SW480 (cell line): ENCODE data around the gene RANBP2.

ENCODE experiments used
- DNase-seq: peaks from one replicate; pipeline ENCODE4 v3.0.0-alpha.2; 2016; ENCODE audit warnings: low spot score

Gene RANBP2

DNA sequence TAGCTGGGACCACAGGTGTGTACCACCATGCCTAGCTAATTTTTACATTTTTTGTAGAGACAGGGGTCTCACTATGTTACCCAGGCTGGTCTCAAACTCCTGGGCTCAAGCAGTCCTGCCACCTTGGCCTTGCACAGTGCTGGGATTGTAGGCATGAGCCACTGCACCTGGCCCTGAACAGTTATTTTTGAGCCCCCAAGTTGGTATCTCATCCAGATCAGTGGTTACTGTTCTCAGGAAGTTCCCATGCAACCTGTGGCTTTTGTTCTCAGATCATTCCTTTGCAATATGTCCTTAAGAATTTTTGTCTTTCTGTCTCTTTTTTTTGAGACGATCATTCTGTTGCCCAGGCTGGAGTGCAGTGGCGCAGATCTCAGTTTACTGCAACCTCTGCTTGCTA, 59.6 kb downstream of the RANBP2 start:
- no peak for DNase-seq

DNA sequence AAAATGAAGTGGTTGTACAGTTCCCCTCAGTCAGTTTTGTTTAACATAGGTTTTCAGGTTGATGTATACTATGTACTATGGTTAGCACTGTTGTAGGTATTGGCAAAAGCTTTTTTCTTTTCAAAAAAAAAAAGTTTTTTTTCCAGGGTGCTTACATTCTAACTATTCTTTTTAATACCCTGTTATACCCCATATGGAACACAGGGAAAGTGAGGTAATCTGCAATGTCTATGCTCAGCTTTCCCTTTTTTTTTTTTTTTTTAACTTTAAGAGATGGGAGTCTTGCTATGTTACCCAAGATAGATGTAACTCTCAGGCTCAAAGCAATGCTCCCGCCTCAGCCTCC, 66.7 kb downstream of the RANBP2 start:
- DNase-seq = peak; percentile 18

- peak; percentile 95 for DNase-seq
These were observed 67.3 kb downstream of the RANBP2 start, which contains the start of gene CCDC138 for GRCh38 chr2:108786354-108787215. CCDC138 (plus strand) TSS chr2:108786771; CDS start chr2:108786823, 52 bp downstream.

DNA sequence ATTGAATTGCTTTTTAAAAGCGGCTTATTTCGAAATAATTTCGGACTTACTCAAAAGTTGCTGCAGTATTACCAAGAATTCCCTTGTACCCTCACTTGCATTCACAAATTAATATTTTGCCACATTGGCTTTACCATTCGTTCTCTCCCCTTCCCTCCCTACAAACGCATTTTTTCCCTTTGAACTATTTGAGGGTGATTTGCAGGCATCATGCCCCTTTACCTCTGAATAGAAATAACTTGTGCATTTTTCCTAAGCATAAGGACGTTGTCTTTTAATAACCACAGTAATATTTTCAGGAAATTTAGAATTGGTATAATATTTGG, 67.9 kb downstream of the RANBP2 start:
- peak; percentile 9 for DNase-seq

DNA sequence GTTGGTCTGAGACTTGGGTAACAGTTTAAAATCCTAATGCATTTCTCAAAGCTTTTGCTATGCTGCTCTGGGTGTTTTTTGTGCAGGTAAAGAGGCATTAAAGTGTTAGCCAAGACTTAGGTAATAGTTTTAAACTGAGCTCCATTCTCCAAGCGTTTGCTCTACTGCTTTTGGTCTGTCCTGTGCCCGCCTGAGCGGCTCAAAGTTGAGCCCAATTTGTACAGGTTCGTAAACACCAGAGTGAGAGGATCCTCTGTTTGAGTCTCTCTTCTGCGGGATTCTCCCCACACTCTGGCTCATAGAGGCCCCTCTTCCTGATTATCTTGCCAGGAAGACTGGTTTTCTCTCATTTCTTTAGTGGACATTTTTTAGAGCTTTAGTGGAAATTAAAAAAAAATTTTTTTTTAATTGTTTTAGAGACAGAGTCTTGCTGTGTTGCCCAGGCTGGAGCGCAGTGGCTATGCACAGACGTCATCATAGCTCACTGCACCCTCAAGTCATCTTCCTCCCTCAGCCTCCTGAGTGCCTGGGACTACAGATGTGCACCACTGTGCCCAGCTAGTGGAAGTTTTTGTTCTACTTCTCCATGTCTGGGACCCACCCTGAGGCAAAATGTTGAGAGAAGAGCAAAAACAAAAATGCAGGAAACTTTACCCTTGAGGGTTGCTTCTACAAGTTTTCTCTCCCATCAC, 83.9 kb downstream of the RANBP2 start:
- DNase-seq = no peak

GRCh38 chr2:108805032-108805431, 85.8 kb downstream of the RANBP2 start:
- DNase-seq = no peak

- DNase-seq = no peak
These were observed 86.5 kb downstream of the RANBP2 start for GRCh38 chr2:108805782-108806181.

- DNase-seq = no peak
These were observed 87.3 kb downstream of the RANBP2 start for GRCh38 chr2:108806371-108807113.

DNA sequence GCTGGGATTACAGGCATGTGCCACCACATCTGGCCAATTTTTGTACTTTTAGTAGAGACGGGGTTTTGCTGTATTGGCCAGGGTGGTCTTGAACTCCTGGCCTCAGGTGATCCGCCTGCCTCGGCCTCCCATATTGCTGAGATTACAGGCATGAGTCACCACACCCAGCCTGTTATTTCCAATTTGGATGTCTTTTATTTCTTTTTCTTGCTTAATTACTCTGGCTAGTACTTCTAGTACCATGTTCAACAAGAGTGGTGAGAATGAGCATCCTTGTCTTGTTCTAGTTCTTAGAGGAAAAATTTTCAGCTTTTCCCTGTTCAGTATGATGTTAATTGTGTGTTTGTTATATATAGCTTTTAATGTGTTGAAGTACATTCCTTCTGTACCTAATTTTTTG, 90.7 kb downstream of the RANBP2 start:
- no peak for DNase-seq

GRCh38 chr2:108810993-108811957, 92.0 kb downstream of the RANBP2 start:
- DNase-seq = no peak

DNA sequence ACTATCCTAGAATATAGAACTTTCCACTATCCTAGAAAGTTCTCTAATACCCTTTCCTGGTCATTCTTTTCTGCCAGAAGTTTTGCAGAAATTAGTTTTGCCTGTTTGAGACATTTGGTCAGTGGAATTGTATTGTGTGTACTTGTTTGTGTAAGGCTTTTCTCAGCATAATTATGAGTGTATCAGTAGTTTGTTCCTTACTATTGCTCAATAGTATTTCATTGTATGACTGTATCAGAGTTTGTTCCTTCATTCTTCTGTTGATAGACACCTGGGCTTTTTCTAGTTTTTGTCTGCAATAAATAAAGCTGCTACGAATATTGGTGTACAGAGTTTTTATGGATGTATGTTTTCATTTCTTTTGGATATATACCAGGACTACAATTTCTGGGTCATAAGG, 94.5 kb downstream of the RANBP2 start:
- DNase-seq = no peak

DNA sequence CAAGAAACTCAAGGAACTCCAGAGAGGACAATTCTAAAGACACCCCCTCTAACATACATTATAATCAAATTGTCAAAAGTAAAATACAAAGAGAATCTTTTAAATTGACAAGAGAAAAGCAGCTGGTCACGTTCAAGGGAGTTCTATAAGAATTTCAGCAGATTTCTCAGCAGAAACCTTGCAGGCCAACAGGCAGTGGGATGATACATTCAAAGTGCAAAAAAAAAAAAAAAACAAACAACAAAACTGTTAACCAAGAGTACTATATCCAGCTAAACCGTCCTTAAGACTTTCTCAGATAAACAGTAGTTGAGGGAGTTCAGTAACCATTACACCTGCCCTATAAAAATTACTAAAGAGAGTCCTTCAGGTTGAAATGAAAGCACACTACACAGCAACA, 101.2 kb downstream of the RANBP2 start:
- no peak for DNase-seq

DNA sequence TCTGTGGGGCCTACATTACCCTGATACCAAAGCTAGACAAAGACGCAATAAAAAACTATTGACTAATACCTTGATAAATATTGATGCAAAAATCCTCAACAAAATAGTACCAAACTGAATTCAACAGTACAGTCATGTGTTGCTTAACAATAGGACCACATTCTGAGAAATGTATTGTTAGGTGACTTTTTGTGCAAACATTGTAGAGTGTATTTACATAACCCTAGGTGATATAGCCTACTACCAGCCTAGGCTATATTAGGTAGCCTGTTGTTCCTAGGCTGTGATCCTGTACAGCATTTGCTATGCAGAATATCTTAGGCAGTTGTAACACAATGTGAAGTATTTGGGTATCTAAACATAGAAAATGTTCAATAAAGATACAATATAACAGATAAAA, 104.0 kb downstream of the RANBP2 start:
- no peak for DNase-seq

- no peak for DNase-seq
These were observed 105.2 kb downstream of the RANBP2 start for GRCh38 chr2:108824316-108825070.

DNA sequence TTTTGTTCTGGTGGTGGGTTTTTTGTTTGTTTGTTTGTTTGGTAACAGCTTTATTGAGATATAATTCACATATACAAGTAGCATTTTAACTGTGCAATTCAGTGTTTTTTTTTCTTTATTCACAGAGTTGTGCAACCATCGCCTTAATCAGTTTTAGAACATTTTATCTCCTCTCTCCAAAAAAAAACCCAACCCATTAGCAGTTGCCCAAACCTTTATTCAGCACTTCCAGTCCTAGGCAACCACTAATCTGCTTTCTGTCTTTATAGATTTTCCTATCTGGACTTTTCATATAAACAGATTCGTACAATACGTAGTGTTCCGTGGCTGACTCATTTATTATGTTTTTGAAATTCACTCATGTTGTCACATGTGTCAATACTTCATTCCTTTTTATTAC, 106.0 kb downstream of the RANBP2 start:
- no peak for DNase-seq

DNA sequence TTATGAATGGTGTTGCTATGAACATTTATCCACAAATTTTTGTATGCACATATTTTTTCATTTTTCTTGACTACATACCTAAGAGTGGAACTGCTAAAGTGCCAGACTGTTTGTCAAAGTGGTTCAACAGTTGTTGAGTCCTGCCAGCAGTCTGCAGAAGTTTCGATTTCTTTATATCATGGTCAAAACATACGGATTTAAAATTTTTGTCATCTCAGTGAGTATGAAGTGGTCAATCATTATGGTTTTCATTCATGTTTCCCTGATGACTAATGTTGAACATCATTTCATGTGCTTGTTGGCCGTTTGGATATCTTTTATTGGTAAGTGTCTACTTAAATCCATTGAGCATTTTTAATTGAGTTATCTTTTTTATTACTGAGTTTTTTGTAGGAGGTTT, 106.5 kb downstream of the RANBP2 start:
- no peak for DNase-seq

DNA sequence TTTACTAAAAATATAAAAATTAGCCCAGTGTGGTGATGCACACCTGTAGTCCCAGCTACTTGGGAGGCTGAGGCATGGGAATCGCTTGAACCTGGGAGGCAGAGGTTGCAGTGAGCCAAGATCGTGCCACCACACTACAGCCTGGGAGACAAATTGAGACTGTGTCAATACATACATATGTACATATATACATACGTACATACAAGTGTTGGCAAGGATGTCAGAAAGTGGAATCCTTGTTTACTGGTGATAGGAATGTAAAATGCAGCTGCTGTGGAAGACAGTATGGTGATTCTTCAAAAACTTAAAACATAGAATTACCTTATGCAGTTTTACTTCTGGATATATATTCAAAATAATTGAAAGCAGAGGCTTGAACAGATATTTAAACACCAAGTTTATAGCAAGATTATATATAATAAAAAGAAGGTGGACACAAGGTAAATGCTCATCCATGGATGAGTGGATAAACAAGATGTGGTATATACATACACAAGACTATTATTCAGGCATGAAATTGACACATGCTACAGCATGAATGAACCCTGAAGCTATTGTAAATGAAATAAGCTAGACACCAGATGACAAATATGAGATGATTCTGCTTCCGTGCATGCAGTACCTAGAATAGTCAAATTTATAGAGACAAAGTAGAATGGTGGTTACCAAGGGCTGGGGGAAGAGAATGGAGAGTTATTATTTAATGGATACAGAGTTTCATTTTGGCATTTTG, 110.5 kb downstream of the RANBP2 start:
- DNase-seq = no peak

GRCh38 chr2:108833219-108833618, 113.9 kb downstream of the RANBP2 start:
- DNase-seq = no peak

DNA sequence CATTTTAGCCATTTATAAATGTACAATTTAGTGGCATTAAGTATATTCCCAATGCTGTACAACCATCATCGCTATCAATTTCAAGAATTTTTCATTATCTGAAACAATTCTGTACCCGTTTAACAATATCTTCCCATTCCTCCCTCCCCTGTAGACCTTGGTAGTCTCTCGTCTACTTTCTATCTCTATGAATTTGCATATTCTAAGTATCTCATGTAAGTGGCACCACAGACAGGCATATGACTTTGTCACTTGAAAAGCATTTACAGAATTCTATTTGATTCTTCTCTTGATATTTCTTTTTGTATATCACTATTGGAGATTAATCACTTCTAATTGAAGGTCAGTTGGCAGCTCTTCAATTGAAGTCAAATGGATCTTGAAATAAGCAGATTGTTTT, 115.3 kb downstream of the RANBP2 start:
- no peak for DNase-seq

DNA sequence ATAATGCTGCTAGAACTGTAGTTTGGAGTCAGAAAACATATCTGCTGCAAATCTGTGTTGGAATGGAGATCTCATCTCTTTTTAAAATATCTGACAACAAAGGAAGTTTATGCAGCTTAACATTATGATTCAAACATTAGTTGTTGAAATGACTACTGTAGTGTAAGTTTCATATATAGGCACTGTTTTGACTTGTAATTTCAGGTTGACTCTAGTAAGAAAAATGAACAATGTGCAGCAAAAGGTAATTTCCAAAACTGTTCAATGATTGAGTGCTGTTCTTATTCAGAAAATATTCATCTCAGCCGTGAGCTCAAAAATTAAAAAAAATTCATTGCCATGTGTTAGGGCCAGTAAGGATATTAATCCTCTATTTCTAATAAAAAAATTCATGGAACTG, 115.8 kb downstream of the RANBP2 start:
- DNase-seq = no peak
